Umbilical cord (tissue), 2 donors: ENCODE data around the gene LOXL1. TPM values are rescaled to one million over a fixed set of nuclear protein-coding genes. Genes with fewer than 3 reads are reported as not detected.
"Not testable (repeated sequence)": the region's sequence is repeated elsewhere in the genome, so short reads cannot be mapped to it uniquely, and the experiment has no call there.

ENCODE experiments used
- DNase-seq: peaks from one replicate; pipeline ENCODE4 v3.0.0-alpha.2; 2015; ENCODE audit warnings: low spot score
- total RNA-seq: library from RNA; depleted of rRNA; stranded (reverse); fragments of >200 nt; gene quantifications from one replicate; pipeline ENCODE4 v1.2.3, GENCODE V29; 2014; ENCODE audit warnings: low replicate concordance; ENCODE audit not compliant: insufficient read depth

Gene LOXL1
- total RNA-seq, 1 donor from 2014 or later: 212 TPM

- no peak for DNase-seq
Measured at GRCh38 chr15:73952171-73952912, 26.1 kb downstream of the LOXL1 start.

- no peak for DNase-seq
Measured at GRCh38 chr15:73952913-73953750, 26.9 kb downstream of the LOXL1 start.

- DNase-seq: no peak
Measured at GRCh38 chr15:73954188-73955145, 28.2 kb downstream of the LOXL1 start.

- DNase-seq: no peak
Measured at GRCh38 chr15:73955326-73955725, 29.1 kb downstream of the LOXL1 start.

DNA sequence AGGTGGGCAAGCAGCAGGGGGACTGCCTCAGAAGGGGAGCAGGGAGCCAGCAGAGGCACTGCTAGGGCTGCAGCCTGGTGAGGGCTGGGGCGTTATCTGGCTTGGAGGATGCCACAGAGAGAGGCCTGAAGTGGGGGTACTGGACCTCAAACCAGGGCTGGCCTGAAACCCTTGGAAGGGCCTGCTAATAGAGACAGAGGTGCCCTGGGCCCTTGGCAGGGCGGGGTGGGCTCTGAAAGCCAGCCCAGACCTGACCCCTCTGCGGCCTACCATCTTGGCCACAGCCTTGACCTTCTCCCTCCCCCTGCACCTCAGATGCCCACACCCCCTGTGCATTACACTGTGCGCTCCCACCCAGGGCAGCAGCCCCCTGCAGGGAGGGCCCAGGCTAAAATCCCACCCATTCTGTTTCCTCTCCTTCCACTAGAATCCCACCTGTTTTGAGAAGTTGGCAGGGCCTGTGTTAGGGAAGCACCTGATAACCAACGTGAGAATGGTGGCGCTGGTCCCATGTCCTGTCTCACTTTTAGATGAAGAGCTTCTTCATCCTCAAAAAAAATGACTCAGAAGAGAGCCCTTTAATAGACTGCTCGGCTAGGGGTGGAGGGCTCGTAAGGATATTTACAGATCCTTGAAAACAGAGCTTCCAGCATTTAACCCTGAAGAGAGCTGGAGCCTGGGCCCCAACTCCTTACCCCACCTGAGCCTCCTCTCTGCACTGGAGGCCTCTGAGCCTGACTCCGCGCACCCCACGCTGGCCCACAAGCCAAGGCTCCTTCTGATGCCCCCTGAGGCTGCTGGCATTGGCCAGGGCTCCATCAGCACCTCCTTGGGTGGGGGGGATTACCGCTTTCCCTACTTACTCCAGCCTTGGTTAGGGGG lies 29.8 kb downstream of the LOXL1 start:
- no peak for DNase-seq

DNA sequence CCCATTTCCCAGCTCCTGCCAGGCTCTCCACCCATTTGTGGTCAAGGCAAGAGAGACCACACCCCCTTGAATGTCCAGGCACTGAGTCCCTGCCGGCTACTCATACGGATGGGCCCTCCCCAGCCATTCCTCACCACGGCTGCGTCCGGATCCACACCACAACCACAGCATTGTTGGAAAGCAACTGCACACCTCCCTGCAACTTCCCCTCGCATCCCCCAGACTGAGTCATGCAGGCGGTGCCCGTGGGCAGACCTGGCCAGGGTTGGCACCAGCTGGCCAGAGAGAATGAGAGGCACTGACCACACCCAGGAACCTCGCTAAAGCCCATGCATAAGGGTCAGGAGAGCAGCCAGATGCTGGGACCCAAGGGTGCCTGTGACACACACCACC lies 30.5 kb downstream of the LOXL1 start:
- DNase-seq: peak; percentile 52

GRCh38 chr15:73957276-73957675 lies 31.0 kb downstream of the LOXL1 start:
- DNase-seq: no peak

- no peak for DNase-seq
Measured at GRCh38 chr15:73957785-73958184, 31.5 kb downstream of the LOXL1 start.

DNA sequence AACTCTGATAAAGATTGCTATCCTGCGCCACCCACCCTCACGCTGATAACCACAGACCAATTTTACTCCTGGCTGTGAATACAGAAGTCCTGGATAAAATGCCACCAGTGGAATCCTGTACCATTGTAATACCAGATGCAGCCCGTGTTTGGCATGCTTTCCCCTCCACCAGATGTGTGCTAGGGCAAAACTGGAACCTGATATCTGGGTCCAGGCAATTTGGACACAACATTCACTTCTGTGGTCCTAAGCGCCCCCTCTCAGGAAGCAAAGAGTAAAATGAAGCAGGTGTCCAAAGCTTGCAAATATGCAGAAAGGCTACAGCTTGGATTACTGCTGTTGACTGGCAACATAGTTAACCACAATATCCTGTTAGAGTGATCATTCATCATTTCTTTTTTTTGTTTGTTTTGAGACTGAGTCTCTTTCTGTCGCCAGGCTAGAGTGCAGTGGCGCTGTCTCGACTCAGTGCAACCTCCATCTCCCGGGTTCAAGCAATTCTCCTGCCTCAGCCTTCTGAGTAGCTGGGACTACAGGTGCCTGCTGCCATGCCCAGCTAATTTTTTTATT lies 32.8 kb downstream of the LOXL1 start:
- DNase-seq: no peak

DNA sequence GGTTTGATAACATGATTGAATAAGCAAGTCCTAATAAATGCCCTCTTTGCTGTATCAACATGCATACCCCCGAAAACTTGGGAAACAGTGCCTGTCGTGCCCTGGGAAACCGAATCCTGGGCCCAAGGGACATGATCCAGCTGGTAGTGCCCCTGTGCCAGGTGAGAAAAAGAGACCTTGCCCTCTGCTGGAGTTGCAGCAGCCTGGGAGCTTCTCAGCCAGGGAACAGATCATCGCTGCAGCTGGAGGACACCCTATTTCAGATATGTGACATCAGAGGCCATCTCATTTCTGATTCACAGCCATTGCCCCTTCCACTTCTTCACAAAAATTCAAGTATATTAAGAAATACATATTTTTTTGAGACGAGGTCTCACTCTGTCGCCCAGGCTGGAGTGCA lies 33.5 kb downstream of the LOXL1 start:
- no peak for DNase-seq

GRCh38 chr15:73960472-73961070 lies 34.3 kb downstream of the LOXL1 start:
- not testable (repeated sequence) for DNase-seq

DNA sequence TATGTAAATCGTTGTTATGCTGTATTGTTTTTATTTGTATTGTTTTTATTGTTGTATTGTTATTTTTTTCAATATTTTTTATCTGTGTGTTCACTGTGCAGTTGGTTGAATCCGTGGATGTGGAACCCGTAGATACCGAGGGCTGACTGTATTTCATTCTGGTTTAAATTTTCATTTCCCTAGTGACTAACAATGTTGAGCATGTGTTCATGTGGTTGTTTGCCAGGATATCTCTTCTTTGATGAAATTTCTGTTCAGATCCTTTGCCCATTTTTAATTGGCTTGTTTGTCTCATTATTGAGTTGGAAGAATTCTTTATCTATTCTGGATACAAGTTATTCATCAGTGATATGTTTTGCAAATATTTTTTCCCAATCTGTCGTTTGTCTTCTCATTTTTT lies 36.2 kb downstream of the LOXL1 start:
- DNase-seq: no peak

GRCh38 chr15:73964736-73965093 lies 38.5 kb downstream of the LOXL1 start:
- peak; percentile 69 for DNase-seq

- DNase-seq: no peak
Measured at GRCh38 chr15:73965094-73965757, 39.0 kb downstream of the LOXL1 start.

DNA sequence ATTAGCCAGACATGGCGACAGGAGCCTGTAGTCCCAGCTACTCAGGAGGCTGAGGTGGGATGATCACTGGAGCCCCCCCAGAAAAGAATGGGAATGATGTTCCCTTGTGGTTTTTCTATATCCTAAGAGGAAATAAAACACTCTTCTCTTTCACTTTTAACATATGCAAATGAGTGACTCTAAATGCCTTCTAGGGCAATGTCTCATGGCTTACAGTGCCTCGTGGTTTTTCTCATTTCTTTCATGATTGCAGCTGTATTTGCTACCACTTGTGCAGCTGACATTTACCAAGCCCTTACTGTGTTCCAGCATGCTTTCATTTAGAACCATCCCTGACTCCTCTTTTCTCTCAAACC lies 39.5 kb downstream of the LOXL1 start:
- DNase-seq: peak; percentile 46

DNA sequence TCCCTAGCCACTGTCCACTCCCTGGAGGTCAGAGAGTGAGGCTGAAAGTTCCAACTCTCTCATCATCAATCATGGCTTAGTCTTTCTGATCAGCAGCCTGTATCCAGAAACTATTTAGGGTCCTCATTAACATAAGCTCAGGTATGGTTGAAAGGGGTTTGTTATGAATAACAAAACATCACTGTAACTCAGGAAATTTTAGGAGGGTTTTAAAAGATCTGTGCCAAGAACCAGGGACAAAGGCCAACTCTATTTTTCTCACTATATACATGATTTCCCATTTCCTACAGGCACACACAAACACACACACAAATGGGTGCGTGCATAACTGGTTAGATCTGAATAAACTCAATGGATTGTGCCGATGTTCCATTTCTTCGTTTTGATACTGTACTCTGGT lies 42.2 kb downstream of the LOXL1 start:
- no peak for DNase-seq

DNA sequence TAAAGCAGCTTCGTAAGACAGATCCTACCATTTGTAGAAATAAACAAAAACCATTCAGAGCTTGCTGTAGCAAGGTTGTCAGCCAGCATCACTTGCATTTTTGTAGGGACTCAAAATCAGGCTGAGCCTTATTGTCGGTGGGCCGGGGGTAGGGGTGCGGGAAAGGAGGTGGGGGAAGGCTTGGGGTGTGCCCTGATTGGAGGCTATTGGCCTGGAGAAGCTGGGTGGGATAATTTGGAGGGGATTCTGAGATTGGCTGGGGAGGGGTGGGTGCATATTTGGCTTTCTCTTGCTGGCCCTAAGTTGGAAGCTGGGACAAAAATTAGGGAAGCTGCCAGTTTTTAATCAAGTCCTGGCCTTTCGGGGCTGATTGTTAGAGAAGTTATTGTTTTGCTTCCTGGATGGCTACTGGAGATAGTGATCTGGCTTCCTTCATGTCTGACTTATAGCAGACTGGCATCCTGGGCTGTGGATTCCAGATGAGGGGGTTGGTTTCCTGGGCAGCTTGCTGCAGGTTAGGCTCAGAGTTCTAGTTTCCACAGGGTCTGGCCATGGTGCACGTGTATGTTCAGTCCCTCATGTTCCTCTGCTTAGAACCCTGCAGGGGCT lies 43.0 kb downstream of the LOXL1 start:
- no peak for DNase-seq

DNA sequence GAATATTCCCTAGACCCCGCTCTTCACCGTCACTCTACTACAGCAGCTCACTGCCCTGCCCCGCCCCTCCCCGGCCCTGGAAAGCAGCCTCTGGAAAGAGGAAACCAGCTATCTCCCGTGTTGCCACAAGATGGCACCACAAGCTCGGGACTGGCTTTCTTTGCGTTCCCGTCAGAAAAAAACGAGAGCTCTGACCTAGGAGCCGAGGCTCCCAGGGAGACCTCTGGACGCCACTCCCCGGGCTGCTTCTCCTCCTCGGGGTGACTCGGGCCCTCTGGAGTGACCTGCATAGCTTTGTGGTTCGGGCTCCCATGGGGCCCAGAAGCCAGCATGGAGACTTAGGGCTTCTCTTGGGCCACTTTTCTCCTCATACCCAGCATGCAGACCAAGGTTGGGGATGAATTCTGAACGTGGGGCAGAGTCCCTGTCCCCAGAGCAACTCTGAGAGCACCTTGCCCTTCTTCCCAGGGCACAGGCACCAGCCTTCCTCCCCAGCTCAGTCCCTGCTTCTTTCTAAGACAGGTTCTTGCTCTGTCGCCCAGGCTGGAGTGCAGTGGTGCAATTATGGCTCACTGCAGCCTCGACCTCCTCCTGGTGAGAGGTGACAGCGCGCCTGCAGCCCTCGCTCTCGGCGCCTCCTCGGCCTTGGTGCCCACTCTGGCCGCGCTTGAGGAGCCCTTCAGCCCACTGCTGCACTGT lies 46.9 kb downstream of the LOXL1 start:
- DNase-seq: peak; percentile 92
